Colonic mucosa (tissue), 4 donors: ENCODE results near the gene CHTF8. TPM values are rescaled to one million over a fixed set of nuclear protein-coding genes. Genes with fewer than 3 reads are reported as not detected.

Experiments used
- DNase-seq: peaks from one replicate; pipeline ENCODE4 v3.0.0-alpha.2; 2020
- H3K27ac ChIP-seq: fragments of 200-600 bp; one replicate; pipeline ENCODE4 v1.8.0; 2021
- H3K27me3 ChIP-seq: fragments of 200-600 bp; one replicate; pipeline ENCODE4 v1.8.0; 2021
- H3K36me3 ChIP-seq: fragments of 200-600 bp; one replicate; pipeline ENCODE4 v1.8.0; 2021
- H3K4me1 ChIP-seq: fragments of 200-600 bp; one replicate; pipeline ENCODE4 v1.8.0; 2021; ENCODE audit warnings: mild to moderate bottlenecking
- H3K4me3 ChIP-seq: fragments of 200-600 bp; one replicate; pipeline ENCODE4 v1.8.0; 2021
- H3K9ac ChIP-seq, 2 donors: one replicate each; pipeline ENCODE4 v1.7.0; 2013; ENCODE audit warnings: control low read depth in 2 of 2, low read depth in 2 of 2, low read length in 2 of 2
- H3K9me3 ChIP-seq: fragments of 200-600 bp; one replicate; pipeline ENCODE4 v1.8.0; 2021
- intact Hi-C: fragments of 100-400 bp; cut with DNase I; formaldehyde crosslinking; loops from one replicate; pipeline ENCODE4 v1.14.1; 2022
- total RNA-seq, 2 donors: library from RNA; stranded (reverse); fragmentation: NEBNext Ultra II Directional in 1 of 2; extraction: Animal tissue kit (Norgen Biotek cat#: 25700) in 1 of 2; gene quantifications; one replicate each; pipeline ENCODE4 v1.2.1, GENCODE V29; 2021
- TF ChIP-seq, protein P1 (sequence below): fragments of 200-600 bp; IDR thresholded peaks from one replicate; pipeline ENCODE4 v1.8.0; 2022; ENCODE audit warnings: antibody characterized with exemption, mild to moderate bottlenecking
- donor health status: healthy.
- donor health status: DM: no; HTN: no; CAD: no.
- donor health status: DM: no; HTN: no; CAD: no.

CHTF8 gene
- total RNA-seq, 2 donors from 2014 or later = 82.9 to 143 TPM

DNA sequence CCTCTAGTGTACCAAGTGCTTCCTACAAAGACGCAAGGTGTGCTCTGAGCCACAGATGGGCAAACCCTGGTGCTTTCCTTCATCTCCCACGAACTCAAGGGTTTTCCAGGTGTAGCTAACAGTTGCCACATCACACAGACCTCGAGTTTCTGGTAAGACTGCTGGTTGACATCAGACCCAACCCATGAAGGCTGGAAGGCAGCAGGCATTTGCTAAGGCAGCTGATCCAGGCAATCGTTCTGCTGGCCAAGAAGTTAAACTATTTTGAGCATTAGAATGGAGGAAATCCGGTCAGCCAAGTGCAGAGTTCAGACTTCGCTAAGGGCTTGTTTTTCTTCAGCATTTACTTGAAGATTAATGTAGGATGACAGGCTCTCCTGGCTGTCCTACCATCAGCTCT is 15.5 kb downstream of the CHTF8 start:
- Histone ChIP-seq H3K9ac (no peak overlapping the region), H3K27ac (no peak overlapping the region), H3K36me3 (peaks cover 4% of the 10 kb centered on the region), H3K4me3 (no peak overlapping the region), H3K9me3 (no peaks in the 10 kb centered on the region), H3K4me1 (no peaks in the 10 kb centered on the region), H3K27me3 (no peaks in the 10 kb centered on the region)
- intact Hi-C loops = no loop called here
- DNase-seq = no peak
- TF ChIP-seq, protein P1, sequence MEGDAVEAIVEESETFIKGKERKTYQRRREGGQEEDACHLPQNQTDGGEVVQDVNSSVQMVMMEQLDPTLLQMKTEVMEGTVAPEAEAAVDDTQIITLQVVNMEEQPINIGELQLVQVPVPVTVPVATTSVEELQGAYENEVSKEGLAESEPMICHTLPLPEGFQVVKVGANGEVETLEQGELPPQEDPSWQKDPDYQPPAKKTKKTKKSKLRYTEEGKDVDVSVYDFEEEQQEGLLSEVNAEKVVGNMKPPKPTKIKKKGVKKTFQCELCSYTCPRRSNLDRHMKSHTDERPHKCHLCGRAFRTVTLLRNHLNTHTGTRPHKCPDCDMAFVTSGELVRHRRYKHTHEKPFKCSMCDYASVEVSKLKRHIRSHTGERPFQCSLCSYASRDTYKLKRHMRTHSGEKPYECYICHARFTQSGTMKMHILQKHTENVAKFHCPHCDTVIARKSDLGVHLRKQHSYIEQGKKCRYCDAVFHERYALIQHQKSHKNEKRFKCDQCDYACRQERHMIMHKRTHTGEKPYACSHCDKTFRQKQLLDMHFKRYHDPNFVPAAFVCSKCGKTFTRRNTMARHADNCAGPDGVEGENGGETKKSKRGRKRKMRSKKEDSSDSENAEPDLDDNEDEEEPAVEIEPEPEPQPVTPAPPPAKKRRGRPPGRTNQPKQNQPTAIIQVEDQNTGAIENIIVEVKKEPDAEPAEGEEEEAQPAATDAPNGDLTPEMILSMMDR = no peak

DNA sequence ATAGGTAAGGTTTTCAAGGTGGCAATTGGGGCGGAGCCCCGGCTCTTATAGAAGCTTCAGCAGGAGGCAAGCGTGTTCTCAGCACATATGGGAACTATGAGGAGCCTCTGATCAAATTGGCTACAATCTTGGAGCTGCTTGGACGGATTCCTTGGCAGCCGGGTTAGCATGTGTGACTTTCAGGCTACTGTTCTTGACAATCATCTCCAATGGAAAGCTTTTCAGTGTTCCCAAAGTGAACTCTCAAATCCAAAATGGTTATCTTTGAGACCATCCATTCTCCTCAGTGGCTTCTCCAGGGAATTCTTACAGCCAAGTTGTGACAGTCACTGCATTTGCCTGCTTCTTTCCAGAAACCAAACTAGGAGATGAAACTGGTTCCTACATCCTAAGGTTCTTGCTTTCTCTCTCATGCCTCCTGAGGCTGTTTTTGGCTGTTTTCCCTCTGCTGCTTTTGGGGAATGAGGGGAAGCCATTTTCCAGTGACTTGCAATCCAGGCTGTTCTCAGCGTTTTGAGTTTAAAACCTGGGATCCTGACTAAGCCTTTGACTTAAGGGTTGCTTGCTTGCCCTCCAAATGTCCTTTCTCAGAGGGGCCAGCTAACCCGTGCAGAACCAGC is 16.0 kb downstream of the CHTF8 start:
- Histone ChIP-seq H3K27me3 (no peaks in the 10 kb centered on the region), H3K9me3 (no peaks in the 10 kb centered on the region), H3K9ac (no peak overlapping the region), H3K27ac (no peak overlapping the region), H3K36me3 (peaks cover 4% of the 10 kb centered on the region), H3K4me1 (no peaks in the 10 kb centered on the region), H3K4me3 (no peak overlapping the region)
- TF ChIP-seq, protein P1 = no peak
- no peak for DNase-seq
- intact Hi-C loops = no loop called here

GRCh38 chr16:69115837-69116236 is 16.6 kb downstream of the CHTF8 start:
- Histone ChIP-seq H3K36me3 (peaks cover 2% of the 10 kb centered on the region), H3K4me3 (no peak overlapping the region), H3K4me1 (no peaks in the 10 kb centered on the region), H3K9me3 (no peaks in the 10 kb centered on the region), H3K27me3 (no peaks in the 10 kb centered on the region), H3K9ac (no peak overlapping the region), H3K27ac (no peak overlapping the region)
- no peak for DNase-seq
- TF ChIP-seq, protein P1 = no peak
- intact Hi-C loops = no loop called here

DNA sequence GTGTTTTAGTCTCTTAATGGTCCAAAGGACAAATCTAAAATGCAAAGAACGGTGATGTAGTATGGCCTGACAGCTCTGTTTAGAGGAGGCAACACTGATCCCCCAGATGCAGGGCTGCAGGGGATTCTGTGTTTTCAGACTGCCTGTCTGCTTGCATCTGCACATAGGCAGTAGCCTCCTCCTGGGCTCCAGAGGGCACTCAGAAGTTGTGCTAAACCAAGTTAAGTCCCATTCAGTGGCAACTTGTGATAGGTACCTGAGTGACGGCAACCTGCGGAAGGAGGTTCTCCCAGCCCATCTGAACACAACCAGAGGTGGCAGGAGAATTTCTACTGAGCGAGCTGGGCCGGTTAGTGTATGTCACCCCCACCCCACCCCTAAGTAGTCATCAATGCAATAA is 17.0 kb downstream of the CHTF8 start:
- H3K4me1 ChIP-seq = no peaks in the 10 kb centered on the region
- H3K27ac ChIP-seq = no peak overlapping the region
- no peaks in the 10 kb centered on the region for H3K27me3 ChIP-seq
- H3K9me3 ChIP-seq = no peaks in the 10 kb centered on the region
- DNase-seq = no peak
- H3K36me3 ChIP-seq = no peaks in the 10 kb centered on the region
- H3K4me3 ChIP-seq = no peak overlapping the region
- intact Hi-C loops = no loop called here
- no peak overlapping the region for H3K9ac ChIP-seq
- TF ChIP-seq, protein P1 = no peak

- TF ChIP-seq, protein P1 = no peak
- H3K27ac ChIP-seq = no peak overlapping the region
- H3K36me3 ChIP-seq = no peaks in the 10 kb centered on the region
- intact Hi-C loops = no loop called here
- H3K9ac ChIP-seq = no peak overlapping the region
- H3K9me3 ChIP-seq = no peaks in the 10 kb centered on the region
- no peaks in the 10 kb centered on the region for H3K27me3 ChIP-seq
- H3K4me3 ChIP-seq = no peak overlapping the region
- DNase-seq = no peak
- no peaks in the 10 kb centered on the region for H3K4me1 ChIP-seq
These were observed 17.4 kb downstream of the CHTF8 start for GRCh38 chr16:69114976-69115355.
